GM12891 (cell line): ENCODE measurements around the gene PIK3CB.

Experiments used
- POLR2A ChIP-seq: IDR thresholded peaks from 2 replicates; pipeline ENCODE4 v1.6.1; 2011; ENCODE audit warnings: low read depth, low read length, control low read depth
- POLR2AphosphoS5 ChIP-seq: IDR thresholded peaks from 2 replicates; pipeline ENCODE4 v1.6.1; 2011; ENCODE audit warnings: low read depth, low read length, control low read depth
- POU2F2 ChIP-seq: IDR thresholded peaks from 2 replicates; pipeline ENCODE4 v1.6.1; 2011; ENCODE audit warnings: low read depth, mild to moderate bottlenecking, control low read depth, low read length, moderate library complexity
- SPI1 ChIP-seq: IDR thresholded peaks from 2 replicates; pipeline ENCODE4 v1.6.1; 2011; ENCODE audit warnings: low read depth, low read length, control low read depth

GRCh38 chr3:138786788-138787271 is 47.9 kb downstream of the PIK3CB start:
- no peak for TF ChIP-seq POLR2A
- TF ChIP-seq SPI1: no peak
- TF ChIP-seq POLR2AphosphoS5: no peak
- no peak for TF ChIP-seq POU2F2
